GM10248 (cell line): Measurements from ENCODE around the gene SYN1.
A peak's percentile ranks its signal among the peaks of the same experiment; 100 is the strongest.

Source experiments
- CTCF ChIA-PET: fragments of 300-600 bp; sonication (Branson Sonifier 250); formaldehyde crosslinking; extraction: SDS; loops from one replicate; lab custom pipeline; 2021; ENCODE audit warnings: antibody characterized with exemption; lab: Yijun Ruan, JAX
- POLR2A ChIA-PET: fragments of 350-650 bp; sonication (Branson Sonifier 250); formaldehyde crosslinking; extraction: SDS; loops from one replicate; lab custom pipeline; 2020; ENCODE audit warnings: antibody characterized with exemption; lab: Yijun Ruan, JAX
- DNase-seq: peaks from one replicate; pipeline ENCODE4 v3.0.0; 2012; ENCODE audit errors: extremely low spot score
- TF ChIP-seq, protein P1 (sequence below): IDR thresholded peaks from 2 replicates; pipeline ENCODE4 v1.5.1; 2012; ENCODE audit warnings: mild to moderate bottlenecking, low read depth; ENCODE audit errors: extremely low read depth, missing control alignments, control extremely low read depth

The SYN1 gene

DNA sequence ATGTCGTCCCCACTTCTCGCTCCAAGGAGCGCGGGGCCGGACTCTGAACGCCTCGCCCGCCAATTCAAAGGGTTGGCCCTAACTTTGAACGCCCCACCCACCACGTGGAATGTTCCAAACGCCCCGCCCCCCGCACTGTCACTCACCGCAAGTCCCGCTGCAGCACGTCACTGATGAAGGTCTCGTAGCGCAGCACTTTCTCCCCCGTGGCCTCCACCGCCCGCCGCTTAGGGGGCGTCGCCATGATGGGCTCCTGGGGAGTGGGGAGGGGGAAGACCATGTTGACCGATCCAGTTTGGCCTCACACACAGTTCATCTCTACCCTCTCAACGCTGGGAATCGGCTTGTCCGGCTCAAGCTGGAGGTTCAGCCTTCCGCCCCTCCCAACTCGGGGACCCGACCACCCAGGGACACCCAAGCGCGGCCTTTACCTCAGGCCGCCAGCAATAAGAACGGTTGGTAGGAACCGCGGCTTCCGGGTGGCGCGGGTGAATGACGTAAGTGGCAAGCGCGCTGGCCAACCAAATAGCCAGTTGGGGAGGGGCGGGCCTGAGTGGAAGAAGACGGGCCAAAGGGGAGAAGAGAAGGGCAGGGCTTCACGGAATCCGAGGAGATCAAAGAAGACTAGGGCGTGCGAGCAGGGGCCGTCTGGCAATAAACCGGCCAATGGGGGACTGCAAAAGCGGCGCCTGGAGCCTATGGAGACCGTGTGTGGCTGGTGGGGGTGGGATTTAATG lies 39.2 kb upstream of the SYN1 start, which contains the start of gene UXT:
Gene UXT, minus strand, starts transcription at position 497 of the 737 bp plus-strand sequence. Its CDS starts 253 bp downstream, at position 244.
- TF ChIP-seq, protein P1, sequence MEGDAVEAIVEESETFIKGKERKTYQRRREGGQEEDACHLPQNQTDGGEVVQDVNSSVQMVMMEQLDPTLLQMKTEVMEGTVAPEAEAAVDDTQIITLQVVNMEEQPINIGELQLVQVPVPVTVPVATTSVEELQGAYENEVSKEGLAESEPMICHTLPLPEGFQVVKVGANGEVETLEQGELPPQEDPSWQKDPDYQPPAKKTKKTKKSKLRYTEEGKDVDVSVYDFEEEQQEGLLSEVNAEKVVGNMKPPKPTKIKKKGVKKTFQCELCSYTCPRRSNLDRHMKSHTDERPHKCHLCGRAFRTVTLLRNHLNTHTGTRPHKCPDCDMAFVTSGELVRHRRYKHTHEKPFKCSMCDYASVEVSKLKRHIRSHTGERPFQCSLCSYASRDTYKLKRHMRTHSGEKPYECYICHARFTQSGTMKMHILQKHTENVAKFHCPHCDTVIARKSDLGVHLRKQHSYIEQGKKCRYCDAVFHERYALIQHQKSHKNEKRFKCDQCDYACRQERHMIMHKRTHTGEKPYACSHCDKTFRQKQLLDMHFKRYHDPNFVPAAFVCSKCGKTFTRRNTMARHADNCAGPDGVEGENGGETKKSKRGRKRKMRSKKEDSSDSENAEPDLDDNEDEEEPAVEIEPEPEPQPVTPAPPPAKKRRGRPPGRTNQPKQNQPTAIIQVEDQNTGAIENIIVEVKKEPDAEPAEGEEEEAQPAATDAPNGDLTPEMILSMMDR, result no peak
- POLR2A ChIA-PET, result no interaction called here
- peak; percentile 85 for DNase-seq
- CTCF ChIA-PET, result no interaction called here

DNA sequence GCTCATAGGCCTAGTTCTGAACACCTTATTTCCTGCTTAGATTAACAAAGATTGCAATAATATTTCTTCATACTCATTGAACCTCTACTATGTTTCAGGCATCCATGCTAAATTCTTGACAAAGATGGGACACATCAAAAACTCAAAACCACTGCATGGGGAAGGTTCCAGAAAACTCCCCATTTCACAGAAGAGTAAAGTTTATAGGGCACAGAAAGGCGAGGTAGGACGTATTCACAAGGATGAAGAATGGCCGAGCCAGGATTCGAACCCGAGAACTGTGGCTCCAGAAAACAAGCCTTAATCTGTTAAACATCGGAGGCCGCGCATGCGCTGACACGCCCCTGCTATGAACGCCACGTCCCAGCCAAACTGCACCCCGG lies 38.6 kb upstream of the SYN1 start:
- DNase-seq, result no peak
- CTCF ChIA-PET, result no interaction called here
- POLR2A ChIA-PET, result no interaction called here
- TF ChIP-seq, protein P1, result no peak

DNA sequence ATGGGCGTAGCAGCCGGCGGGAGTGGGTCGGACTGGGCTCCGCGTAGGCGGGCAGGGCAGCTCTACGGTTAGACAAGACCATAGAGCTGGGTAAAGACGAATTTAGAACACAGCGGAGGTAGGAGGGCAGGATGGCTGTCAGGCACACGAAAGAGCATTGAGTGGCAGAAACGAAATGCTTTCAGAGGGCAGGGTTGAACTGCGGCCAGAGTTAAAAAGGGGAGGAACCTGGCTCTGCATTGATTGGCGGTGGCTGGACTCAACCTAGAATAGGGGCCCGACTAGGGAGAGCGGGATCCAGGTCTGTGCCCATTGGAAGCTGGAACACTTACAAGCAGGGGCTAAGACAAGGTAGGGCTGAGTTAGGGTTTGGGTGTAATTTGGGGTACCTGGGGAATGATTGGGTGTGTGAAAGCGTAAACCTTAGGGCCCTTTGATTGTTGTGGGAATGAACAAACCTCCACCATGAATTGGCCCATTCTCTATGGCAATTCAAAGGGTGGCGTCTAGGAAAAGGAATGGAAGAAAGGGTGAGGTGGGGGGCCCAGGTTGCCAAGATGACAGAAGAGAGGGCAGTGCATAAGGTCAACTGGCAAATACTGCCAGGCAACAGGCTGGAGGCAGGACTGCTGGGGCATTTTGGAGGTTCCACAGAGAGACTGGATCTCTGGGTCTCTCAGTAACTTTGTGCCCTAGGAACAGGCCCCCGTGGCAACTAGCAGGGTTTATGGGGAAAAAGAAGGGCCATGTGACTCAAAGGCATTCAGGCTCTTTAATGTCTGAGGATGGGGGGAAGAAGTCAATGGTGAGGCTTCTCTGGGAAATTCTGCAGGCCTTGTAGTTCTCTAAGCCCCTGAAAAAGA lies 31.6 kb upstream of the SYN1 start:
- CTCF ChIA-PET, result no interaction called here
- POLR2A ChIA-PET, result interaction anchor here (0.5 to 1.1 kb wide), 5 partner anchors 21 to 506 kb away, joined by 3 to 6 read pairs (median 4); partner anchors contain the start of genes NDUFB11 and RBM10
- TF ChIP-seq, protein P1, result no peak
- DNase-seq, result no peak

- DNase-seq, result peak; percentile 87
- CTCF ChIA-PET, result no interaction called here
- POLR2A ChIA-PET, result interaction anchor here (0.5 to 1.1 kb wide), 5 partner anchors 20 to 505 kb away, joined by 3 to 6 read pairs (median 4); partner anchors contain the start of genes NDUFB11 and RBM10
- TF ChIP-seq, protein P1, result no peak
These were observed 30.7 kb upstream of the SYN1 start, which contains the start of gene ELK1 for GRCh38 chrX:47650164-47651042. Gene ELK1 (minus strand): TSS chrX:47650563. CDS start chrX:47641441, 9,122 bp downstream.

GRCh38 chrX:47649781-47650163 lies 30.1 kb upstream of the SYN1 start:
- no peak for DNase-seq
- ChIA-PET CTCF (no interaction called here), POLR2A (interaction anchor here (0.6 to 1.1 kb wide), 2 partner anchors 21 to 93 kb away, joined by 5 to 6 read pairs; no protein-coding TSS in a partner anchor)
- TF ChIP-seq, protein P1, result no peak

GRCh38 chrX:47649271-47649670 lies 29.6 kb upstream of the SYN1 start:
- TF ChIP-seq, protein P1, result no peak
- CTCF ChIA-PET, result no interaction called here
- DNase-seq, result no peak
- POLR2A ChIA-PET, result interaction anchor here (0.6 to 1.2 kb wide), 2 partner anchors 93 kb away, joined by 5 to 6 read pairs; no protein-coding TSS in a partner anchor
